Measurements from ENCODE around the gene PLCG1.

PLCG1 gene

GRCh38 chr20:41180599-41181333 lies 43.4 kb downstream of the PLCG1 start:
- DNase-seq (ENCODE audit: low spot score): no peak

- DNase-seq (ENCODE audit: low spot score): no peak
Measured at GRCh38 chr20:41181567-41181966, 44.2 kb downstream of the PLCG1 start.

GRCh38 chr20:41182296-41183212 lies 45.2 kb downstream of the PLCG1 start:
- no peak for DNase-seq (ENCODE audit: low spot score)

DNA sequence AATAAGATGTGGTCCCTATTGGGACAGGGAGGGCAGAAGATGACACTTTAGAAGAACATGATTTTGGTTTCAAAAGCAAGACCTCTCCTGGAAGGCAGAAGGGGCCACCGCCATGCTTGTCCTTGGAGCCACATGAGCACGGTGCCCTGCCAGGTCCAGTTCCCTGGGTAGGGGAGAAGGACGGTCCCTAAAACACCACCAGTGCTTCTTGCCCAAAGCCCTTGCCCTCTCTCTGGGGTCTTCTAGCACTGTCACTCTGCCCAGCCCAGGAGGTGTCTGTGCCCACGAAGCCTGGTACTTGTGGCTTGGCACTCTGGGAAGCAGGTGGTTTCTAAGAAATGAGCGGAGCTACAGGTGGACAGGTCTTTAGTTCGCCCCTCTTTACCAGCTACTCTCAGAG lies 46.0 kb downstream of the PLCG1 start:
- DNase-seq (ENCODE audit: low spot score): no peak

GRCh38 chr20:41183831-41184230 lies 46.5 kb downstream of the PLCG1 start:
- DNase-seq (ENCODE audit: low spot score): no peak

- no peak for DNase-seq (ENCODE audit: low spot score)
Measured at GRCh38 chr20:41185013-41185757, 47.8 kb downstream of the PLCG1 start.

GRCh38 chr20:41187668-41188067 lies 50.3 kb downstream of the PLCG1 start:
- DNase-seq (ENCODE audit: low spot score): no peak

DNA sequence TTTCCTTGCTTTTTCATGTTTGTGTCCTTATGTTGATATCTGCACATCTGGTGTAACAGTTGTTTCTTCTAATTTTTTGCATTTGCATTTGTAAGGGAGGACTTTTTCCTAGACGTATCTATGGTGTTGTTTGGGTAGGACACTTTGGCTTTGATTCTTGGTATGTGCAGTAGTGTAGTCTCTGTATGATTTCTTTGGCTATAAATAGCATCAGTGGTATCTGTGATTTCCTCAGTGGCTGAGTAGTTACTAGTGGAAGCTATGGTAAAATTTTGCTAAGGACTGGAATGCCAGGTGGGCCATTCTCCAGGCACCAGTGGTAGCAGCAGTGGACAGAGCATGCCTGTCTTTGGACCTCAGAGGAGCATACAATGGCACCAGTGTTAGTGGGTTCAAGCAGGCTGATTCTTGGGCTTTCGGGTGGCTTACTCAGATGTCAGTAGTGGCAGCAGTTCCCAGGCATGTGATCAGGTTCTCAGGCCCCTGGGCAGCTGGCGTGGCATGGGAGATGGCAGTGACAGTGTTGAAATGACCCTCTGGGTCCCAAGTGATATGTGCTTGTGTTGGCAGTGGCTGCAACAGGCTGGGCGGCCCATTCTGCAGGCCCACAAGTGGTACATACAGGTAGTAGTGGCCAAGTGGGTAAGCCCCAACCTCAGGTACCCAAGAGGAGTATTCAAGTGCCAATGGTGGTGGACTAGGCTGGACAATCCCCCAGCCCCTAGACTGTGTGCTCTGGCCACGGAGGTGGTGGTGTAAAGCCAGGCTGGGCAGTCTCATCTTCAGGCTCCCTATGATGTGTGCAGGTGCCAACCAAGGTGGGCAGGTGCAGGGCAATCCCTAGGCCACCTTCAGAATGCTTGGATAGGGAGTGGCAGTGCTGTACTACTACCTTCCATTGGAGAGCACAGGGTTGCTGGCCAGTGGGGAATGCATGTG lies 54.5 kb downstream of the PLCG1 start:
- DNase-seq (ENCODE audit: low spot score): no peak

GRCh38 chr20:41192575-41192974 lies 55.2 kb downstream of the PLCG1 start:
- no peak for DNase-seq (ENCODE audit: low spot score)

GRCh38 chr20:41196653-41197225 lies 59.4 kb downstream of the PLCG1 start:
- no peak for DNase-seq (ENCODE audit: low spot score)

GRCh38 chr20:41198443-41198842 lies 61.1 kb downstream of the PLCG1 start:
- DNase-seq (ENCODE audit: low spot score): no peak

DNA sequence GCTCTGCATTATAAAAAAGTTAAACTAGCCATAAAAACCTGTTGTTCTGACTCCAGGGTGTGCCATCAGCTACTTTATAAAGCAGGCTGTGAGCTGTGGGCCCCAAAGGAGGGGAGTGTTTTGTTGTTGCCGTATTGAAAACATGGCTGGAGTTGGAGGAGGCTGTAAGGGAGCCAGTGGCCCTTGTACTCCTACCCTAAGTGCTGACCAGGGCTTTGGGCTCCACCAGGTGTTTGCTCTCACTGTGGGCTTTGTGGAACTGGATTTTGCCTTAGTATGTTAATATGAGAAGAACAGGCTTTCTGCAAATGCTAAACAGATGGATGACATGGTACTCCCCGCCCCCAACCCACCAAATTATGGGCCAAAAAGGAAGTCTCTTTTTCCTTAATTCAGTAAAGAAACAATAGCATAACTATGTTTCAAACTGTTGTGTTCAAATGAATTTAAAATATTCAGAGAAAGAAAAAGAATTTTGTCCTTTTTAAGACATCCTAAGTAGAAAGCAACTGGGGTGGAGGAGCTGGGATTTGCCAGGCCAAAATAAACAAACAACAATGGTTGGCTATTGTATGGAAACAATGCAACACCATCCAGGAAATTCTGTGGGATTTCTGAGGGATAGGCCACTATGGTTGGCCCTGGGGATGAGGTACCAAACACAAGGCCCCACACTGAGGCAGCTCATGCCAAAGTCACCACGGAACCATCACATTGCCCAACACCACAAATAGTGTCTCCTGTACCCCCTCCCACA lies 63.3 kb downstream of the PLCG1 start:
- no peak for DNase-seq (ENCODE audit: low spot score)

DNA sequence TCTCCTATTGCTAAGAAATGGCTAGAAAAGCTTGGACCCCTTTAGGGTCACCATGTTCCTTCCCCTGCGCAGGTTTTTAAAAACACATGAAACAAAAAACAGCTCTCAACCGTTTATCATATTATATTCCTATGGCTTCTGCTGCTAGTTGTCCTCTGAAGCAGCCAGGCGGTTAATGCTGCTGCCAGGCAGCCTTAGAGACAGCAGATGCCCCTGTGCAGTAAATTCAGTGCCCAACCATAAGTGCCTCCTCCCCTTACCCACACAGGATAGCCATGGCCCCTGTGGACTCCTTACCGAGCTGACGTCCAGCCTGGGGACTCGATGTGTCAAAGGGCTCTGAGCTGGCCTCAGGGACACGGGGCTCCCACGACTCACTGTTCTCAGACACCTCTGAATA lies 64.4 kb downstream of the PLCG1 start:
- no peak for DNase-seq (ENCODE audit: low spot score)

- no peak for DNase-seq (ENCODE audit: low spot score)
Measured at GRCh38 chr20:41202426-41202825, 65.1 kb downstream of the PLCG1 start.

GRCh38 chr20:41203660-41204059 lies 66.3 kb downstream of the PLCG1 start:
- DNase-seq (ENCODE audit: low spot score): no peak

DNA sequence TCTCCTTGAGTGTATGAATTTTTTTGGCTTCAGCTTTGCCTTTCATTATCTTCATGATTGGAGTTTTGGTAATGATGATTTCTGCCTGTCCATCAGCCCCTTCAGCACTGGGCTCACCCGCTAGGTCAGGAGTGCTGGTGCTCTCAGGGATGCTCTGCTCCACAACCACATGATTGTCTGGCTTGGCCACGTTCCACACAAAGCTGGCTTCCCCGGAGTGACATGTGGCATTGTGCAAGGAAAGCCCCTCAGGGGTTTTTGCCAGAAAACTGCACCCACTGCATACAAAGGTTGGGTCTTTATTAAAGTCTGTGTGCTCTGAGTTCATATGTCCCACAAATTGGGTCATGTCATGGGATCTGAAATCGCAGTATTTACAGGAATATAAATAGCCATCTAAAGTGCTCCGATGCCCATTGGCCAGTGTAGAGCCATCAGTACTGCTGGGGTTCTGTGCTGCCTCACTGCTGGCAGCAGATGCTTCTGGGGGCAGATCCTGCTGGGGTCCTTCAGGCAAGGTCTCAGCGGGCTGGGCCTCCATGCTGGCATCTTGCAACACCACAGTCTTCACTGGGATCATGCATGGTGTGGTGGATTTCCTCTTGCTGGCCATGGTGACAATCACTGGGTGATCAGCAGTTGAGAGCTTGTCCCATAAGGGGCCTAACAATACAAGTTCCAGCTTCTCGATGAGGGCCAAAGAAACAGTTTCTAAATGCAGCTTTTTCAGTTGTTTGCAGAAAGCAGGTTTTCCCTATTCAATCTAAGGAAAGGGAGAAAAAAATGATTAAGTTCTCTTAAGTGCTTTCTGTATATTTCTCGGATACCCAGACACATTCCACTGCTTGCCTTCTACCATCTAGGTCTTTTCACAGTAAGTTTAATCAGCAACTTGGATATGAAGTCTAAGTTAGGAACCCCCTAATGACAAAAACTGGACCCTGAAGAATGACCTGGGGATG lies 67.2 kb downstream of the PLCG1 start:
- DNase-seq (ENCODE audit: low spot score): no peak

DNA sequence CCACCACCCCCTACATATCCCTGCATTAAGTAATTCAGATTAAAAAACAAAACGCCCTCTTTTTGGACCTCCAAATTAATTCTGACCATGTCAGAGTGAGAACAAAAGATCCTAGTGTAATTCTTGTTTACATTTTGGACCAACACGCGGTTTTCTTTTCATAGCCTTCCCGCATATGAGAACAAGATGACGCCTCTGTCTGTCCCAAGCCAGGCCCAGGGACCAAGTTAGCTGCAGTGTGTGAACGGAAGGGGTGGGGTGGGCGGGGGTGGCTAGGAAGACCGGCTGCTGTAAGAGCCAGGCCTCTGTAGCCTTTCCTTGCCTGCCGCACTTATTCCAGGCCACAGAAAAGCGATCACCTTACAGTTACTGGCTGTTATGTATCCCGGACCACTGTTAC lies 68.0 kb downstream of the PLCG1 start:
- DNase-seq (ENCODE audit: low spot score): no peak

- no peak for DNase-seq (ENCODE audit: low spot score)
Measured at GRCh38 chr20:41213150-41213820, 75.9 kb downstream of the PLCG1 start.

DNA sequence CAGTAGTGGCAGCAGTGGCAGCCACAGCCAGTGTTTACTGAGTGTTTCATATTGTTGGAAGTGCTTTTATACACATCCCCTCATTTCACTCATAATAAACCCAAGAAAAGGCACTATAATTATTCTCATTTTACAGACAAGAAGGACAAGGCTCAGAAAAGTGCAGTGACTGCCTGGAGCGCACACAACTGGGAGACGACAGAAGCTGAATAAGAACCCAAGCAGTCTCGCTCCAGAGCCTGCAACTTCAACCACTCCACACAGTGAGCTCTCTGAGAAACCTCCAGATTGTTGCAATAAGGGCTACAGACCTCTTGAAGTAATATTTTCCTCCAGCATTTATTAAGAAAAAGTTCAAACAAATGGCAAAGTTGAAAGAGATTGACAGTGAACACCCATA lies 76.9 kb downstream of the PLCG1 start:
- no peak for DNase-seq (ENCODE audit: low spot score)

All from CD4-positive, alpha-beta T cell treated with Interleukin-15 for 4 hours (primary cell).